Neural cell (in vitro differentiated cells): Measurements from ENCODE around the gene VIP.

ENCODE experiments used
- CTCF ChIP-seq: fragments of 450-650 bp; IDR thresholded peaks from 2 replicates; pipeline ENCODE4 v1.5.1; 2014; ENCODE audit warnings: antibody characterized with exemption, mild to moderate bottlenecking, moderate library complexity; ENCODE audit not compliant: poor library complexity, severe bottlenecking
- EP300 ChIP-seq: fragments of 450-650 bp; conservative IDR thresholded peaks from 2 replicates; pipeline ENCODE4 v1.6.1; 2014; ENCODE audit warnings: antibody characterized with exemption, mild to moderate bottlenecking, moderate library complexity; ENCODE audit not compliant: poor library complexity, severe bottlenecking
- MXI1 ChIP-seq: fragments of 450-650 bp; conservative IDR thresholded peaks from 2 replicates; pipeline ENCODE4 v1.6.1; 2014; ENCODE audit warnings: antibody characterized with exemption, mild to moderate bottlenecking; ENCODE audit not compliant: poor library complexity, severe bottlenecking
- POLR2AphosphoS5 ChIP-seq: IDR thresholded peaks from 2 replicates; pipeline ENCODE4 v1.6.1; 2012
- TAF1 ChIP-seq: IDR thresholded peaks from 2 replicates; pipeline ENCODE4 v1.6.1; 2012; ENCODE audit warnings: low read depth

GRCh38 chr6:152775428-152775827 is 24.8 kb downstream of the VIP start:
- no peak for TF ChIP-seq CTCF
- TF ChIP-seq MXI1, result no peak
- no peak for TF ChIP-seq EP300
- no peak for TF ChIP-seq TAF1
- TF ChIP-seq POLR2AphosphoS5, result no peak
